Mammary epithelial cell (primary cell): ENCODE data around the gene IL1F10.

Experiments used
- CTCF ChIP-seq, 2 donors: IDR thresholded peaks in 1 of 2; conservative IDR thresholded peaks in 1 of 2; 2 replicates each; pipeline ENCODE4 v1.5.1; 2011 to 2012; ENCODE audit warnings: inconsistent platforms in 2 of 2, low read length in 2 of 2, mild to moderate bottlenecking in 2 of 2, control low read depth in 1 of 2, low read depth in 1 of 2; ENCODE audit not compliant: insufficient read depth in 1 of 2; ENCODE audit errors: extremely low read depth in 1 of 2
- EZH2 ChIP-seq: IDR thresholded peaks from 2 replicates; pipeline ENCODE4 v1.6.1; 2012; ENCODE audit warnings: low read length, inconsistent platforms, borderline replicate concordance

DNA sequence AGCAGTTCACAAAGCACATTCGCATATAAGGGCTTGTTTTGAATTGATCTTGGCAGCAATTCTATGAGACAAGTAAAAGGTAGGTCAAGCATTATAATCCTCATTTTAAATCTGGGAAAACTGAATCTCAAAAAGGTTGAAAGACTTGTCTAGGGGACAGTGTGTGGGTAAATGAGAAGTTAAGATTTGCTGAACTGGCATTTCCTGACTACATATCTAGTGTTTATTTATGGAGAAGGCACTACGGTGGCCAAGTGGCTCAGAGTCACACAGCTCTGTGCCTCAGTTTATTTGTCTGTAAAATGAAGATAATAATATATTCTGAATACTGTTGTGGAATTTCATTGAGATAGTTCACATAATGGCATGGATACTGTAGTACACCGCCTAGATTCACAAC, 43.4 kb downstream of the IL1F10 start:
- no peak for TF ChIP-seq CTCF (conservative IDR thresholded peaks at IDR 0.05 in 1 of 2, IDR thresholded peaks at IDR 0.05 in 1 of 2; ENCODE audit: extremely low read depth in 1 of 2, insufficient read depth in 1 of 2, low read depth in 1 of 2, low read length in 2 of 2)
- TF ChIP-seq EZH2, result no peak
